Activated gamma-delta T cell (primary cell): ENCODE measurements around the gene GPR156.
"Not testable (repeated sequence)": the region's sequence is repeated elsewhere in the genome, so short reads cannot be mapped to it uniquely, and the experiment has no call there.

ENCODE experiments used
- DNase-seq: peaks from one replicate; lab custom pipeline; 2025; lab: John Stamatoyannopoulos, UW
- total RNA-seq, 2 donors: gene quantifications; one replicate each; lab custom pipeline; 2026; lab: John Stamatoyannopoulos, UW

The GPR156 gene
- total RNA-seq = 0.09 to 0.36 reads per million in 2 donors

DNA sequence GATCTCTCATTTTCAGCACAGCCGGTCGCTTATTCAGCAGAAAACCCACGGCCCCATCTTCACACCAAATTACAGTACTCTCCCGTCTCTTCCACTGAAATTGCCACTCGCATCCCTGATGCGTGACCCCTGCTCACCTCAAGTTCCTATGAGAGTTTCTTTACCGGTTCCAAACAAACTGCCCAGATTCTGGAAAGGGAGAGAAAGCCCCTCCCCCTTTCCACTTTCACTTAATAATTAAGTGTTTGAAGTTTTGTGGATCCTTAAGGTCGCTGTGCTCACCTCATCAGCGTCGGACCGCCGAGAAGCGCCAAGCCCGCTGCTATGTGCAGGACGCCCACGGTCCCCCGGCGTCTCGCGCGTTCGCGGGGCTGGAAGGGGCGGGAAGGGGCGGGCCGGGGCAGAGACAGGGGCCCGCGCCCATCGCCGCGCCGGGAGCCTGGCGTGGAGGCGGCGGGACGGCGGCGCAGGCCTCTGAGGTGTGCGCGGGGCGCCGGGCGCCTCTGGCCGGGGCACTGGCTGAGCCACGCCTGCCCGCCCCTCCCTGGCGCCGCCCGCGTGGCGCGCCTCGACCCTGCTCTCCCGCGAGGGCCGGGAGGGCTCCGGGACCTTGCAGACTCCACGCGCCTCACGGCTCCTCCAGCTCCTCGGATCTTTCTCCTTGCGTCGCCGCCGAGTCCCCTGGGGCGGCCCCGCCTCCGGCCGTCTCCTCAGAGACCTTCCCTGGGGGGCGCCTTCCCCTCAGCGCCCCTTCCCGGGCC lies at the start of gene GPR156:
Gene GPR156, minus strand, starts transcription at position 476 of the 761 bp plus-strand sequence. CDS start 41,124 bp downstream, outside the sequence.
- DNase-seq = no peak

DNA sequence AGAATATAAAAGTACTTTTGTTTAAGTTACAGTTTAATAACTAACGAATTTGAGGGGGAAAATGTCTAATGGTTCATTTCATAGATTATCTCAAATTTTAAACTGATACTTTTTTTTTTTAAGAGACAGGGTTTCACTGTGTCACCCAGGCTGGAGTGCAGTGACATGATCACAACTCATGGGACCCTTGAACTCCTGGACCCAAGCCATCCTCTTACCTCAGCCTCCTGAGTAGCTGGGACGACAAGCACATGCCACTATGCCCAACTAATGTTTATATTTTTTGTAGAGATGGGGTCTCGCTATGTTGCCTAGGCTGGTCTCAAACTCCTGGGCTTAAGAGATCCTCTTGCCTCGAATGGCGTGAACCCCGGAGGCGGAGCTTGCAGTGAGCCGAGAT lies 47.6 kb upstream of the GPR156 start:
- DNase-seq = no peak

DNA sequence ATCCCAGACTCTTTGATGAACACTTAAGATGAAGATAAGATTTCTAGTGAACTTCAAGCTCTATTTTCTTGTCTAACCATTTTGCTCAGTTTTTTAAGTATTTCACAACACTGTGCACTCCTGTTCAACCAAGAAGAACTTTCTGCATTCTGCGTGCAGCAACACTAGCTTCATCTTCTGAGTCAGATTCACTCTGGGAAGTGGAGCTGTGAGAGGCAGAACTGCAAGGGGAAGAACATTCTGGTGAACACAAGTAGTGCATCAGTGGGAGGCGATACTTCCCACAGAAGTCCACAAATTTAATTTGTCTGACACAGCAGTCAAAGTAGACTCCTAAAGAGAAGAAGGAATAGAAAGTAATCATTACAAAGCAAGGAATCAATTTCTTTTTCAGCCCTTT lies 46.1 kb upstream of the GPR156 start:
- no peak for DNase-seq

DNA sequence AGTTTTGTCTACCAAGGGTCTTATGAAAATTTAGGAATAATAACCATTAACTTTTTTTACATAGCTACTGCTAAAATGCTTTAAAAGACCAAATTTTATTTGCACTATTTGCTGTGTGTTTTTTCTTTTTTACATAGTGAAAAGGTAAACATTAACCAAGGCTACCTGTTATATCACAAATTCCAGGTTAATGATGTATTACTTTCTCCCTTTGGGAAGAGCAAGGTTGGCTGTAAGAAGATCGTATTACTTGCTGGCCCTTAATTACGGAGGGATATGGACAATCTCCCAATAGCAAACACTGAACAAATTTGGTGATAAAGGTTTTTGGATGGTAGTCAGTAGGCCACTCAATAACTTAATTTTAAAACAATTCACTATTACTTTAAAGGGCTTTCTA lies 41.8 kb upstream of the GPR156 start:
- no peak for DNase-seq

DNA sequence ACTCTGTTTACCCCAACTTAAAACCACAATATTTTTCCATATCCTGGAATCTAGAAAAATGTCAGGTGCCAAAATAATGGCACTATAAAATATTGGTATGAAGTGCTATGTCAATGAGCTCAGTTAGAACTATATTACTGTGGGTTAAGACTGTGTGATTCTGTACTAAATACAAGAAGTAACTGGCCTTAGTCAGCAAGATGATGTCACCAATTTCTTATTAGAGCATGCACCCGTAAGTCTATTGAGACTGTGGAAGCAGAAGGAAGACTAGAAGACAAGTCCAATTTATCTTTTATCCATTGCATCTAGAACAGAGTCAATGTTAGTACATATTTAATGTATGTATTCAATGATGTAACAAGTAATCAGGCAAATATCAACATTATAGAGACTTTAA lies 39.2 kb upstream of the GPR156 start:
- DNase-seq = no peak

DNA sequence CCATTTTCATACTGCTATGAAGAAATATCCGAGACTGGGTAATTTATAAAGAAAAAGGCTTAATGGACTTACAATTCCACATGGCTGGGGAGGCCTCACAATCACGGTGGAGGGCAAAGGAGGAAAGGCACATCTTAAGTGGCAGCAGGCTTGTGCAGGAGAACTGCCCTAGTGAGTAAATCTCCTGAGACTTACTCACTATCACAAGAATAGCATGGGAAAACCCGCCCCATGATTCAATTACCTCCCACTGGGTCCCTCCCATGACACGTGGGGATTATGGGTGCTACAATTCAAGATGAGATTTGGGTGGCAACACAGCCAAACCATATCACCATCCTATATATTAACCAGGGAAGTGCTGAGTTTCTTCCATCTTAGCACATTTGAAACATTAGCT lies 38.7 kb upstream of the GPR156 start:
- not testable (repeated sequence) for DNase-seq

DNA sequence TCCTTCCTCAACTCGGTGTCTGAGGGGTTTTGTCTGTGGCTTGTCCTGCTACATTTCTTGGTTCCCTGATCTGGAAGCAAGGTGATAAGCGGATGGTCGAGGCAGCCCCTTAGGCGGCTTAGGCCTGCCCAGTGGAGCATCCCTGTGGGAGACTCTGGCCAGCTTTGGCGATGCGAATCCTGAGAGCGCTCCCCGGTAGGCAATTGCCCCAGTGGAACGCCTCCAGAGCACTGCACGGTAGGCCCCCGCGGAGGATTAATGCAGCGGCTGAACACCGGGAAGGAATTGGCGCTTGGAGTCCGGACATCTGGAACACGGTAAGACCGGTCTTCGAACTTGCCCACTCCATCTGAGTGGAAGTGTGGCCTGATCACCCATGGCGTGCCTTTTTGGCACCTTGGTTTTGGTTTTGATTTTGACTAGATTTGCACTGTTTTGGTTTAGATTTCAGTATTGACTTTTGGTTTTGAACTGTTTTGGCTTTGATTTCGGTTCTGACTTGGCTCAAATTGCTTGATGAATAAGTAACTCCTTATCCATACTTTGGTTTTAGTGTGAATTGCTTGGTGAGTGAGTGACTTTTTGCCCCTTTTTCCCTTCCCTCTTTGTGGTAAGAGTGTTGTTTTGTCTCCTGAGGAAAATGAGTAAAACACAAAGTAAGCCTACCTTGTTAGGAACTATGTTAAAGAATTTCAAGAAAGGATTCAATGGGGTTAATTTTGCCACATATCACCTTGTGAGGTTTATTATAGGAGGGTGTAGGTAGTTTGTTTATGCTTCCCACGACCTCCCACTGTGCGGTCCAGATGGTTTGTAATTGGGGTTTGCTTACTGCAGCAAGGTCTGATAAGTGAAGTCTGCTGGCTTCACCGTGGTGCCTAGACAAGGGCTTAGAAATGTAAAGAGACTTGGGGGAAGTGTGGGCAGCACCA lies 27.1 kb upstream of the GPR156 start:
- no peak for DNase-seq

DNA sequence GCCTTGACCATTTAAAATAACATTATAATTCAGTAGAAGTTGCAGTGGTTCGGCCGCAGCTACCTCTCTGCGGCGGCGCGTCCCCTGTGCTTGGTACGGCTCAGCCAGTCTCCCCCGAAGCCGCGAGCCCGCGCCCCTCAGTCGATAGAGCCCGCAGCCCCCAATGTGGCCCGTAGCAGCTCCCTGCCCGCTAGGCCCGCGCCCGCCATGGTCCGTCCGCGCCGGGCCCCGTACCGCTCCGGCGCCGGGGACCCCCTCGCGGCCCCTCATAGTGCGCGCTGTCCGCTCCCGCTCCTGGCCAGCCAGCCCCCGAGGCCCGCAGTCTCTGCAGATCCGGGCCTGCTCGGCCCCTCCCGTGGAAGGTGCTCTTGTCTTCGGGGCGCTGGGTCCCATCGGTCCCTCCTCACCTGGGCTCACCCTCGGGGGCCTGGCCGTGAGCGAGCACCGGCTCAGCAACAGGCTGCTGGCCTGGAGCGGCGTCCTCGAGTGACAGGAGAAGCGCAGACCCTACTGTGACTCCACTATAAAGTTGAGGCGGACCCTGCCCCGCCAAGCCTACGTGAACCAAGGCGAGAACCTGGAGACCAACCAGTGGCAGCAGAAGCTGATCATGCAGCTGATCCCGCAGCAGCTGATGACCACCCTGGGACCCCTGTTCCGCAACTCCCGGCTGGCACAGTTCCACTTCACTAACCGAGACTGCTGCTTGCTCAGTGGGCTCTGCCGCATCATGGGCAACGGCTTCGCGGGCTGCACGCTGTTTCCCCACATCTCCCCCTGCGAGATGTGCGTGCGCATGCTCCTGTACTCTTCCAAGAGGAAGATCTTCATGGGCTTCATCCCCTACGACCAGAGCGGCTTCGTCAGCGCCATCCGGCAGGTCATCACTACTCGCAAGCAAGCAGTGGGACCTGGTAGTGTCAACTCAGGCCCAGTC lies 21.8 kb upstream of the GPR156 start:
- DNase-seq = no peak

DNA sequence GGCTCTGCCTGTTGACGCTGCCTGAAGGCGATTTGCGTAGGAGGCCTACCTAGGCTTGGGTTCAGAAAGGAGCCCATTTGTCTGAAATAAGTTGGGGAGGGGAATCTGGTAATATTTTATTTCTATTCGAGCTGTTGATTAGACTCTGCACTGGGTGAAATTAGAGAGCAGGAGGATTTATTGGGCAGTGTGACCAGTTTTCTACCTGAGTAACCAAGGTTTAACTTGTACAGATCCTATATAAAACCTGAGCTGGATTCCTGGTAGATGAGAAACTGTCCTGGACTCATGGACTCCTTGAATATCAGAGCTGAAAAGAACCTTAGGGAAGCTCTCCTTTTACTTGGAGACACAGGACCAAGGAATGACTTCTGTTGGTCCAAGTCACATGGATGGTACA lies 19.6 kb upstream of the GPR156 start:
- DNase-seq = no peak

DNA sequence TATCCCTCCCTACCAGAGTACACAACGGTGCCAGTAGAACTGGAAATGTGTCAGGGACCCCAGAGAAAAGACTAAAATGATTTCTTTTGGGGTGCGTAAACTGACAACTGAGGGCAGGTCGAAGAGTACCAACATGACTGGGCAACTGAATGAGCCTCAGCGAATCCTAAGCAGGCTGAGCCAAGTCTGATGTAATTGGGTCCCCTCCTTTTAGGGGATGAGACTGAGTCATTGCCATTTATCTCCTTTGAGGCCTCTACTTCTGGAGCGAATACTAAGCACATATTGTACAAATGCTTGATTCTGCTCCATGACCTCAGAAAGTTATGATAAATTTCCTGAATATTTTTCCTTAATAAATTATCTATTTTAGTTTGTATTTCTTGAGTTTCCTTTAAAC lies 17.3 kb upstream of the GPR156 start:
- DNase-seq = no peak

DNA sequence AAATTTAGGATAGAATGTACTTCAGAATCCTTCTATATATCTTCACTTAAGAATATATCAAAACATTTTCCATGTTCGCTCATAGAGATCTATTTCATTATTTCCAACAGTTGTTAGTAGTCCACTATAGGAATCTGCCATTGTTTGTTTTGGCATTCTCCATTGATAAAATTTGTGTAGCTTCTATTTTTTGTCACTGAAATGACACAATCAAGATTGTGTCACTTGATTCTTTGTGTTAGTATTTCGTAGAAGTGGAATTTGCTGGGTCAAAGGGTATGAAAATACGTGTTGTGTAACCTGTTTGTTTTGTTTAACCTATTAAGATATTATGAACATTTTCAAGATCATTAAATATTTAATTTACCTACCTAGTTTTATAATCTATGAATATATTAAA lies 15.9 kb upstream of the GPR156 start:
- no peak for DNase-seq

DNA sequence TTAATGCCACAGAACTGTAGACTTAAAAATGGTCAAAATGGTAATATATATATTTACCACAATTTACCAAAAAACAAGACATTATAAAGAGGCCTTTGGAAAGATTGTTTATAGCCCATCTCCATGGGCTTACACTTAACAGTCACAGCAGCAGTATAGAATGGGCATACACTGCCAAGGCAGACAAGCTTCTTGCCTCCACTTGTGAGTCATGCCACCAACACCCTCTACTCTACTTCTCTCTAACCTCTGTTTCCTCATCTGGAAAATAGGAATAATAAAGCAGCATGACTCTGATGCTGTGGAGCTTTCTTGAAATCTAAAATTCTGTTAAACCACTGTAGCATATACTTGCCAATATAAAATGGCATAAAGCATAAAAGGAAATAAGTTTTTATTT lies 14.4 kb upstream of the GPR156 start:
- DNase-seq = no peak

DNA sequence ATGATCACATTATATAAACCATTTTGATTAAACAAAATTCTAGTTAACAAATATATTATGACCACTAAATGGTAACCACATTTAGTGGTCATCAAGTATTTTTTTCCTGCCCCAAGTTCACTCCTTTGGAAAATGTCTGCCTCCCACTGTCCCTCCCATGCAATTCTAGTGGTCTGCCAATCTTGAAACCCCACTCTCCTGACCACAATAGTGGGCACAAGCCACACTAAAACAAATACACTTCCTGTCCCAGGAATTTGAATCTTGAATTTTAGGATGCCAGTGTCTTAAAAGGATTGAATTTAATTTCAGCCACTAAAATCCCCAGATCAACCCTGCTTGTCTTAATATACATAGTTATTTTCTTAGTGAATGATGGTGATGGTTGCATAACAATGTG lies 14.0 kb upstream of the GPR156 start:
- no peak for DNase-seq

DNA sequence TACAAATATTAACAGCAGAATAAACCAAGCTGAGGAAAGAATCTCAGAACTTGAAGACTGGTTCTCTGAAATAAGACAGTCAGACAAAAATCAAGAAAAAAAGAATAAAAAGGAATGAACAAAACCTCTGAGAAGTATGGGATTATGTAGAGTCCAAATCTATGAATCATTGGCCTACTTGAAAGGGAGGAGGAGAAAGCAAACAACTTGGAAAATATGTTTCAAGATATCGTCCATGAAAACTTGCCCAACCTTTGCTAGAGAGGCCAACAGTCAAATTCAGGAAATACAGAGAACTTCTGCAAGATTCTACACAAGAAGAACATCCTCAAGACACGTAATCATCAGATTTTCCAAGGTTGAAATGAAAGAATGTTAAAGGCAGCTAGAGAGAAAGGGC lies 6.5 kb upstream of the GPR156 start:
- DNase-seq = not testable (repeated sequence)

DNA sequence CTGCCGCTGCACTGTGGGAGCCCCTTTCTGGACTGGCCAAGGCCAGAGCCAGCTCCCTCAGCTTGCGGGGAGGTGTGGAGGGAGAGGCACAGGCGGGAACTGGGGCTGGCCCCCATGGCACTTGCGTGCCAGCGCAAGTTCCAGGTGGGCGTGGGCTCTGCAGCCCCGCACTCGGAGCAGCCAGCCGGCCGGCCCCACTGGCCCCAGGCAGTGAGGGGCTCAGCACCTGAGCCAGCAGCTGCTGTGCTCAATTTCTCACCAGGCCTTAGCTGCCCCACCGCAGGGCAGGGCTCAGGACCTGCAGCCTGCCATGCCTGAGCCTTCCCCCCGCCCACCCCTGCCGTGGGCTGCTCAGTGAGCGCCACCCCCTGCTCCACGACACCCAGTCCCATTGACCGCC lies 4.6 kb upstream of the GPR156 start:
- no peak for DNase-seq

DNA sequence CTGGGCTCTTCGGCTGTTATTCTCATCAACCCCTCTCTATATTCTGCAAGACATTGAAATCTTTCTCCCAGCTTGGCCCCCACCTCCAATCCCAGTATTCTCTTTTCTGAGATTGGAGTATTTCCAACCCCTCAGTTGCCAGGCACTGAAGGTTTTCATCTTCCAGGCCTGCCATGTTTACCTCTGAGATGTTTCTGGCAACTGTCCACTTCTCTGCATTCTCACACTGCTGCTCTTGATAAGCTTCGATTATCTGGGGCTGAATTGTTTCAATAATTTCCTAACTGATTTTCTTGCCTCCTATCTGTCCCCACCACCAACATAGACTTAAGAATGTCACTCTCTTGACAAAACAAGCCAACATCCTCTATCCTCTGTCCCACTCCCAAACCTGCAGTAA lies 1.4 kb upstream of the GPR156 start:
- no peak for DNase-seq

DNA sequence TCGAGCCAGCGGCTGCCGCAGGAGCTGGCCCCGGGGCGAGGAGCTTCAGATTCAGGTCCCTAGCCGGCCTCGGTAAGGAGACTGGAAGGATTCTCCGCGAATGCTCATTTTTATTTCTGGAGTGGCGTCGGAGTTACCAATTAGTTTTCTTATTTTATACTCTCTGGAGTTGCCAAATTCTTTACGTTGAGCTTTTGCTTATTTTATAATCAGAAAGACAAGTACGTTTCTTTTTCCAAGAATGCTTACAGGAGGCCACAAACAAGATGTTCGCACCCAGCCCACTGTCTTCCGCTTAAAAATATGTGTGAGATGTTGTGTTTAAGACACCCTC lies 453 bp upstream of the GPR156 start:
- no peak for DNase-seq

DNA sequence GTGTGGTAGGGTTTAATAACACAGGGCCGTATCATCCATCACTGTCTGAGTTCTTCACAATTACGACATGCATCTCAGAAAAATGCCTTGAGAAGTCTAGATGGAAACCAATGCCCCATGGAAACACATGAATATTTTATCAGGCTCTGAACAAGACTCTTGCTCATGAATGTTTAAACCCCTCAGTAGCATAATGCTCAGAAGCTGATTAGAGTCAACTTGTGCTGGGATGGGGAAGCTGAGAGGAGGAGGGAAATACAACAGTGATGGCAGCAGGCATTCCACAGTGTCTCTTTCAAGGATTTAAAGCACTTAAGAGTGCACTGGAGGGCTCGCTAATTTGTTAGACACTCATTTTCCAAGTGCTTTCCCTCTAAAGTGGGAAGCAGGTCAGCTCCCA lies 3.8 kb downstream of the GPR156 start:
- DNase-seq = no peak

DNA sequence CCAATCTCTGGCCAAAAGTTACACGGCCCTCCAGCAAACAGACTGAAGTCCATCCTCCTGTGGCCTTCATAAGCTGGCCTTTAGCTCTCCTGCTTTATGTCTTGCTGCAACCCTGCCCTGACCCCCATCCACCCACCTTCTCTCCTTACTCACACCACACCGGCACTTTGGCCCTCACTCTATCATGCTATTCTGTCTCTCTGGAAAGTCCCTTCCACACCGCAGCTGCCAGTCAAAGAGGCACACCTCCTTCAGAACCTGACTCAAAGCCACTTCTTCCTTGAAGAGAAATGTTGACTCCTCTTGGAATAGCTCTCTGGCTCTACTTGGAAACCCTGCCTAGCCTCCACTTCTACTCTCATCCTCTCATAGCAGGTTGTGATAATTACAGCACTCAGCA lies 4.5 kb downstream of the GPR156 start:
- DNase-seq = no peak

DNA sequence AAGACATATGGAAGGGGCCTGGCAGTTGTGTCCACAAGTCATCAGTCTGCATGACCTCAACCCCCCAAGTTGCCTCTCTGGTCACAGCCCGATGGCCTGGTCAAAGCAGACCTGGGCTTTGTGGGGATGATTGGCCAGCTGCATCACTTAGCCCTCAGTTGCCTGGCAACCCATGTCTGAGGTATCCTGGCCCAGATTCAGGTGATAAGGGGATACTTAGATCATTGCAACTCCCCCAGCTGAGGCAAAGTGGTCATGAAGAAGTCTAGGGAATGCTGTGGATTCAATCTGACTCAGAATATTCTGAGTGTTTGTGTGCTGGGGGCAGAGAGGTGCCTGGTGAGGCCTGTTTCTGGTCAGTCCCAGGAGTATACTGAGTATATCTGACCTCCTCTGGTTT lies 5.0 kb downstream of the GPR156 start:
- no peak for DNase-seq

DNA sequence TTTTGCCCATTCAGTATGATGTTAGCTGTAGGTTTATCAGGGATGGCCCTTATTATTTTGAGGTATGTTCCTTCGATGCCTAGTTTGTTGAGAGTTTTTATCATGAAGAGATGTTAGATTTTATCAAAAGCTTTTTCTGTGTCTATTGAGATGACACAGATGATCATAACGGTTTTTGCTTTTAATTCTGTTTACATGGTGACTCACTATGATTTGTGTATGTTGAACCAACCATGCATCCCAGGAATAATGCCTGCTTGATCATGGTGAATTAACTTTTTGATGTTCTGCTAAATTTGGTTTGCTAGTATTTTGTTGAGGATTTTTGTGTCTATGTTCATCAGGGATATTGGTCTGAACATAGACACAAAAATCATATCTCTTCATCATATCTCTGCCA lies 8.3 kb downstream of the GPR156 start:
- no peak for DNase-seq

DNA sequence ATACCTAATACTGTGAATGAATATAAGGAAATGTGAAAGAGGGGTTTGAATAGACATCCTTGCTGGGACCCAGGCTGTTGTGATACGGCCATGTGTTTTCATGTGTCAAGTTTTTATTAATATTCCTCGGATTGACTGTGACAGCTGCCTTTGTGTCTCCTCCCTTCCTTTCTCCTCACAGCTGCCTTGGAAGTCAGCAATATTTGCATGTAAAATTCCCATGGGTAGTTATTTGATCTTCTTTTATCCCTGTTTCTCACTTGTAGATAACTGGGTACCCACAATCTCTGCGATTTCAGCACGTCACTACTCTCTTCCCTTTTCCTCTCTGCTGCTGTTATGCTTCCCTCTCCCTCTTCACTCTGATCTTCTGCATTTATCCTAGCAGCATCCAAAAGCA lies 9.4 kb downstream of the GPR156 start:
- no peak for DNase-seq
